ENCODE data around the gene INSYN1.
"Not testable (repeated sequence)": the region's sequence is repeated elsewhere in the genome, so short reads cannot be mapped to it uniquely, and the experiment has no call there.

Gene INSYN1

GRCh38 chr15:73786538-73786937 lies 33.4 kb upstream of the INSYN1 start:
- H3K4me3 ChIP-seq (ENCODE audit: low read depth, low read length): no peak overlapping the region
- DNase-seq (ENCODE audit: low read depth, low spot score): no peak
- ChIA-PET CTCF (no interaction called here), POLR2A (no interaction called here)
- TF ChIP-seq, protein P1, sequence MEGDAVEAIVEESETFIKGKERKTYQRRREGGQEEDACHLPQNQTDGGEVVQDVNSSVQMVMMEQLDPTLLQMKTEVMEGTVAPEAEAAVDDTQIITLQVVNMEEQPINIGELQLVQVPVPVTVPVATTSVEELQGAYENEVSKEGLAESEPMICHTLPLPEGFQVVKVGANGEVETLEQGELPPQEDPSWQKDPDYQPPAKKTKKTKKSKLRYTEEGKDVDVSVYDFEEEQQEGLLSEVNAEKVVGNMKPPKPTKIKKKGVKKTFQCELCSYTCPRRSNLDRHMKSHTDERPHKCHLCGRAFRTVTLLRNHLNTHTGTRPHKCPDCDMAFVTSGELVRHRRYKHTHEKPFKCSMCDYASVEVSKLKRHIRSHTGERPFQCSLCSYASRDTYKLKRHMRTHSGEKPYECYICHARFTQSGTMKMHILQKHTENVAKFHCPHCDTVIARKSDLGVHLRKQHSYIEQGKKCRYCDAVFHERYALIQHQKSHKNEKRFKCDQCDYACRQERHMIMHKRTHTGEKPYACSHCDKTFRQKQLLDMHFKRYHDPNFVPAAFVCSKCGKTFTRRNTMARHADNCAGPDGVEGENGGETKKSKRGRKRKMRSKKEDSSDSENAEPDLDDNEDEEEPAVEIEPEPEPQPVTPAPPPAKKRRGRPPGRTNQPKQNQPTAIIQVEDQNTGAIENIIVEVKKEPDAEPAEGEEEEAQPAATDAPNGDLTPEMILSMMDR (IDR thresholded peaks at IDR 0.05; ENCODE audit: insufficient read depth, low read length, missing control alignments): no peak

GRCh38 chr15:73785256-73786014 lies 32.3 kb upstream of the INSYN1 start:
- CTCF ChIA-PET; DNase-seq (ENCODE audit: low read depth, low spot score); POLR2A ChIA-PET; H3K4me3 ChIP-seq (ENCODE audit: low read depth, low read length): not testable (repeated sequence)

- ChIA-PET POLR2A (no interaction called here), CTCF (no interaction called here)
- TF ChIP-seq, protein P1 (IDR thresholded peaks at IDR 0.05; ENCODE audit: insufficient read depth, low read length, missing control alignments): no peak
- DNase-seq (ENCODE audit: low read depth, low spot score): no peak
- H3K4me3 ChIP-seq (ENCODE audit: low read depth, low read length): no peak overlapping the region
Measured at GRCh38 chr15:73784291-73784690, 31.1 kb upstream of the INSYN1 start.

DNA sequence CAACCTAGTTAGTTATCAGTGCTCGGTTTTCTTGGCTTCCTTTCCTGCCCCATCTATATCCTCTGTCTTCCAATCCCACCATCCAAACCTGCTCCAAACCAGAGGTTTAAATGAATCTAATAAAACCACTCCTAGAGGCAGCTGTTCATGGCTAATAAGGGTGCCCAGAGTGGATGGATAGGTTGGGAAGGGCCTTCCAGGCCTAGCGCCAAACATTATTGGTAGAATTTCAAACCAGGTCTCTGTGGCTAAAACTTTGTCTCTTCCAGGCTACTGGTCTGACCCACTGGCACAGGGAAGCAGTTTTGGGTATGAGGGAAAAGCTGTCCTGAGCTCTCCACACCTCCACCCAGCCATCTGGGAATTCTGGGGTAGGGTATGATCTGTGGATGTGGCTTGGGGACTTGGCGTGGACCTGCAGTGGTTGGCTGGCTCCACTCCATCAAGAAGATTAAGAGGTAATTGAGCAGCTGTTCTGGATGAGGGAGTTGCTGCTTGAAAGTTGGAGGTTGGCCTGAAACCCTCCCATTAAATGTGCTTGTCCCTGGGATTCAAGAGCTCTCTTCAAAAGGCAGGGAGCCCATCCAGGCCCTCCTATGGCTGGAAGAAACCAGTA lies 29.3 kb upstream of the INSYN1 start:
- ChIA-PET POLR2A (no interaction called here), CTCF (interaction anchor here (0.9 to 3.7 kb wide), 5 partner anchors 9 to 147 kb away, joined by 3 to 15 read pairs (median 11); no protein-coding TSS in a partner anchor)
- H3K4me3 ChIP-seq (ENCODE audit: low read depth, low read length): no peak overlapping the region
- TF ChIP-seq, protein P1 (IDR thresholded peaks at IDR 0.05; ENCODE audit: insufficient read depth, low read length, missing control alignments): no peak
- DNase-seq (ENCODE audit: low read depth, low spot score): no peak

- no peak overlapping the region for H3K4me3 ChIP-seq (ENCODE audit: low read depth, low read length)
- DNase-seq (ENCODE audit: low read depth, low spot score): no peak
- ChIA-PET CTCF (interaction anchor here (0.6 to 3.7 kb wide), 9 partner anchors 10 to 496 kb away, joined by 3 to 15 read pairs (median 3); no protein-coding TSS in a partner anchor), POLR2A (no interaction called here)
- TF ChIP-seq, protein P1 (IDR thresholded peaks at IDR 0.05; ENCODE audit: insufficient read depth, low read length, missing control alignments): peak; percentile 22
Measured at GRCh38 chr15:73781038-73781925, 28.1 kb upstream of the INSYN1 start.

GRCh38 chr15:73779974-73780373 lies 26.8 kb upstream of the INSYN1 start:
- H3K4me3 ChIP-seq (ENCODE audit: low read depth, low read length): no peak overlapping the region
- DNase-seq (ENCODE audit: low read depth, low spot score): no peak
- TF ChIP-seq, protein P1 (IDR thresholded peaks at IDR 0.05; ENCODE audit: insufficient read depth, low read length, missing control alignments): no peak
- ChIA-PET CTCF (interaction anchor here (0.7 to 3.7 kb wide), 6 partner anchors 9 to 494 kb away, joined by 3 to 15 read pairs (median 3); no protein-coding TSS in a partner anchor), POLR2A (no interaction called here)
